Left lung (tissue), 10 donors: ENCODE results near the gene AXL. TPM values are rescaled to one million over a fixed set of nuclear protein-coding genes. Genes with fewer than 3 reads are reported as not detected.

Experiments
- ATAC-seq: fragments of 200-7000 bp; cut with Tn5 transposase; one replicate; pipeline ENCODE4 v1.9.1; 2020; ENCODE audit warnings: moderate library complexity
- DNase-seq, 4 donors: peaks; one replicate each; pipeline ENCODE4 v3.0.0-alpha.2; 2013 to 2020
- H3K27ac ChIP-seq, 2 donors: fragments of 200-600 bp; sonication (generic) in 1 of 2; one replicate each; pipeline versions ENCODE4 v1.5.0 to v1.8.0; 2020 to 2021
- H3K27me3 ChIP-seq, 2 donors: fragments of 200-600 bp; sonication (generic) in 1 of 2; one replicate each; pipeline versions ENCODE4 v1.5.0 to v1.8.0; 2020 to 2021
- H3K36me3 ChIP-seq, 2 donors: fragments of 200-600 bp; sonication (generic) in 1 of 2; one replicate each; pipeline versions ENCODE4 v1.5.0 to v1.8.0; 2020 to 2021
- H3K4me1 ChIP-seq, 2 donors: fragments of 200-600 bp; one replicate each; pipeline ENCODE4 v1.8.0; 2021
- H3K4me3 ChIP-seq, 2 donors: fragments of 200-600 bp; sonication (generic) in 1 of 2; one replicate each; pipeline versions ENCODE4 v1.5.0 to v1.8.0; 2020 to 2021; ENCODE audit warnings: mild to moderate bottlenecking in 1 of 2
- H3K9me3 ChIP-seq, 2 donors: fragments of 200-600 bp; sonication (generic) in 1 of 2; one replicate each; pipeline versions ENCODE4 v1.5.0 to v1.8.0; 2020 to 2021
- CTCF ChIP-seq, 2 donors: fragments of 200-600 bp; sonication (generic) in 1 of 2; IDR thresholded peaks; one replicate each; pipeline versions ENCODE4 v1.5.0 to v1.8.0; 2021; ENCODE audit warnings: antibody characterized with exemption in 2 of 2
- intact Hi-C, 2 donors: fragments of 100-400 bp; cut with DNase I; formaldehyde crosslinking; loops; one replicate each; pipeline versions ENCODE4 v1.11.2 to v1.14.2; 2022
- polyA plus RNA-seq, 6 donors: library from polyadenylated mRNA; unstranded; fragments of 120-200 nt; gene quantifications; one replicate each; pipeline ENCODE4 v1.2.1, GENCODE V29; 2013; ENCODE audit not compliant: insufficient read length in 6 of 6
- total RNA-seq, 2 donors: library from RNA; stranded (reverse); fragmentation: NEBNext Ultra II Directional; extraction: Animal tissue kit (Norgen Biotek cat#: 25700); gene quantifications; one replicate each; pipeline ENCODE4 v1.2.1, GENCODE V29; 2021
- donor health status: DM: no; HTN: yes; CAD: no.
- donor health status: DM: no; HTN: no; CAD: no.

The AXL gene
- total and polyA plus RNA-seq, 8 donors = 30.4 to 48.2 (median 33.9) TPM

DNA sequence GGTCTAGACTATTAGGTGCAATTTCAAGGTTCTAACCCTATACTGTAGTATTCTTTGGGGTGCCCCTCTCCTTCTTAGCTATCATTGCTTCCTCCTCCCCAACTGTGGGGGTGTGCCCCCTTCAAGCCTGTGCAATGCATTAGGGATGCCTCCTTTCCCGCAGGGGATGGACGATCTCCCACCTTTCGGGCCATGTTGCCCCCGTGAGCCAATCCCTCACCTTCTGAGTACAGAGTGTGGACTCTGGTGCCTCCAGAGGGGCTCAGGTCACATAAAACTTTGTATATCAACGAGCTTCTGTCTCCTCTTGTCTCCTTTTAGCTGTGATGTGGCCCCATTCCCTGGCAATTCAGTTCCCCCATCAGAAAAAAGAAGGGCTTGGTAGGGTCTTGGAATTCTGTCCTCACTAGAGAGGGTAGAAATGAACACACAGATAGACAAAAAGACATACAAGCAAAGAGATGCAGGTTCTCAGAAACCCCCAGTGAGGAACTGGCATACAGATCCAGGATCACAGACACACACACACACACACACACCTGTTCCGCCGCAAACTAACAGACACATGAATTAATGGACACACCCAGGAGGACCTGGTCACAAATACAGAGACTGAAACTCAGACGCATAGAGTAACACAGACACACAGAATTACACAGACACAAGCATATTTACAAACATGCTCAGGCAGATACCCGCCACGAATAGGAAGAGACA lies 42.6 kb downstream of the AXL start:
- Histone ChIP-seq H3K27ac (peak overlapping the region; percentile 95 to 99), H3K4me1 (peaks cover 14 to 26% of the 10 kb centered on the region in 2 donors), H3K27me3 (no peaks in the 10 kb centered on the region), H3K36me3 (peaks cover 0 to 23% of the 10 kb centered on the region in 2 donors), H3K9me3 (no peaks in the 10 kb centered on the region), H3K4me3 (peak overlapping the region; percentile 46 to 54)
- no peak for TF ChIP-seq CTCF (IDR thresholded peaks at IDR 0.05)
- no peak for ATAC-seq
- DNase-seq = no peak
- intact Hi-C loops = loop anchor here in 1 of 2 donors (5.0 kb wide), 1 partner anchor 59 kb away; no protein-coding TSS in a partner anchor

GRCh38 chr19:41263042-41263849 lies 44.2 kb downstream of the AXL start:
- ATAC-seq (peak; percentile 24), DNase-seq (peak; percentile 66 to 86 (median 72))
- Histone ChIP-seq H3K27me3 (no peaks in the 10 kb centered on the region), H3K4me3 (peak overlapping the region; percentile 46 to 54), H3K36me3 (peaks cover 0 to 20% of the 10 kb centered on the region in 2 donors), H3K4me1 (peaks cover 20 to 38% of the 10 kb centered on the region in 2 donors), H3K9me3 (no peaks in the 10 kb centered on the region), H3K27ac (peak overlapping the region; percentile 95 to 99)
- TF ChIP-seq CTCF (IDR thresholded peaks at IDR 0.05) = no peak
- intact Hi-C loops = loop anchor here in 1 of 2 donors (5.0 kb wide), 1 partner anchor 61 kb away; no protein-coding TSS in a partner anchor

DNA sequence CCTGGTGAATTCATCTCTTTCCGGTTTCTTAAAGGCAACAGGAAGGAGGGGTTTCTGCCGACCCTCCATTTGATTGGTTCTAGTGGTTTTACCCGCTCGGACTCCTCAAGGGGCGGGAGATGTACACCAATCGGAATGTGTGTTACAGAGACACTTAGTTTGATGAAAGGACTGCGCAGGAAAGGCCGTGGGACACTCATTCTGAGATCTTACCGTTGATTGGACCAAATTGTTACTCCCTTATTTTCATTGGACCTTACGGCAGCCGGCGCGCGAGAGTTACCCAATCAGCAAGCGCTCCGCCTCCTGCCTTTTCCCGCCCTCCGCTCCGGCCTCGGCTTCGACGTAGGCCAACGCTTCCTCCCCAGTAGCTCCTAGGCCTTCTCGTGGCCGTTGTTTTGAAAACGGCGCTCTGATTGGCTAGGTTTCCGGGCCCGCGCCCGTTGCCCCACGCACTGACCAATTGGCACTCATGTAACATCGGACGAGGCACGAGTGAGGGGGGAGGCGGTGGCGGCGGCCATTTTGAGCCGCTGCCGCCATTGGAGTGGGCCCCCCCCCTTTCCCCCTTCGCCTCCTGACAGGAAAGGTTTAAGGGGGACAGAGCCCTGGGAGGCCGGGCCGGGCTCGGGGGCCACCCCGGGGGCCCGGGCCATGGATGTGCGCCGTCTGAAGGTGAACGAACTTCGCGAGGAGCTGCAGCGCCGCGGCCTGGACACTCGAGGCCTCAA lies 45.0 kb downstream of the AXL start, which contains the start of gene HNRNPUL1:
Gene HNRNPUL1 (plus strand): TSS at position 523 of the 731 bp plus-strand sequence. CDS start 132 bp downstream, at position 655.
- no peaks in the 10 kb centered on the region for H3K9me3 ChIP-seq
- peak within 1 kb of the TSS; percentile 84 to 96 for H3K4me3 ChIP-seq
- H3K4me1 ChIP-seq = peaks cover 20 to 38% of the 10 kb centered on the region in 2 donors
- peak; percentile 80 for ATAC-seq
- DNase-seq = peak; percentile 95 to 100 (median 100)
- H3K36me3 ChIP-seq = peaks cover 0 to 24% of the 10 kb centered on the region in 2 donors
- H3K27me3 ChIP-seq = no peaks in the 10 kb centered on the region
- H3K27ac ChIP-seq = peak within 1 kb of the TSS; percentile 95 to 99
- no peak for TF ChIP-seq CTCF (IDR thresholded peaks at IDR 0.05)
- intact Hi-C loops = loop anchor here in 1 of 2 donors (5.0 kb wide), 1 partner anchor 62 kb away; no protein-coding TSS in a partner anchor

- TF ChIP-seq CTCF (IDR thresholded peaks at IDR 0.05) = no peak
- Histone ChIP-seq H3K36me3 (peaks cover 0 to 26% of the 10 kb centered on the region in 2 donors), H3K4me3 (peak overlapping the region; percentile 84 to 96), H3K4me1 (peaks cover 20 to 38% of the 10 kb centered on the region in 2 donors), H3K27ac (peak overlapping the region; percentile 95), H3K27me3 (no peaks in the 10 kb centered on the region), H3K9me3 (no peaks in the 10 kb centered on the region)
- intact Hi-C loops = loop anchor here in 1 of 2 donors (5.0 kb wide), 1 partner anchor 62 kb away; no protein-coding TSS in a partner anchor
- DNase-seq (peak in 3 of 4 donors; percentile 26 to 60 (median 54)), ATAC-seq (peak; percentile 1)
Observed at GRCh38 chr19:41264581-41265394, 45.8 kb downstream of the AXL start.
